KBM-7 (cell line): Measurements from ENCODE around the gene C8G.

Experiments
- DNase-seq: peaks from one replicate; pipeline ENCODE4 v3.0.0-alpha.2; 2015
- in situ Hi-C: fragments of 300-500 bp; cut with MboI; formaldehyde crosslinking; loops from 2 replicates; pipeline ENCODE4 v1.14.3; 2020; ENCODE audit warnings: low sequenced_read_pairs, low pct_unique_long_range_greater_than_20kb, mixed read lengths

C8G gene

GRCh38 chr9:136992819-136993369 is 47.9 kb downstream of the C8G start:
- no peak for DNase-seq
- in situ Hi-C loops = no loop called here

GRCh38 chr9:136994180-136994887 is 49.3 kb downstream of the C8G start:
- DNase-seq = no peak
- in situ Hi-C loops = no loop called here

- in situ Hi-C loops = no loop called here
- no peak for DNase-seq
Measured at GRCh38 chr9:136994888-136995230, 49.8 kb downstream of the C8G start.

- no peak for DNase-seq
- in situ Hi-C loops = no loop called here
Measured at GRCh38 chr9:136995362-136995761, 50.3 kb downstream of the C8G start.

GRCh38 chr9:136995772-136996311 is 50.8 kb downstream of the C8G start:
- in situ Hi-C loops = no loop called here
- DNase-seq = no peak
